HEK293 (cell line): Measurements from ENCODE around the gene LSMEM2.

Experiments used
- CTCF ChIP-seq: fragments of 450-650 bp; formaldehyde crosslinking; IDR thresholded peaks from 2 replicates; pipeline ENCODE4 v1.5.1; 2016; ENCODE audit warnings: missing biosample characterization, missing genetic modification characterization
- GLI4 ChIP-seq: fragments of 450-650 bp; formaldehyde crosslinking; IDR thresholded peaks from 2 replicates; pipeline ENCODE4 v1.5.1; 2016; ENCODE audit warnings: missing biosample characterization, missing genetic modification characterization
- REST ChIP-seq: fragments of 450-650 bp; formaldehyde crosslinking; IDR thresholded peaks from 2 replicates; pipeline ENCODE4 v1.5.1; 2016; ENCODE audit warnings: missing biosample characterization, missing genetic modification characterization
- SETDB1 ChIP-seq: IDR thresholded peaks from one replicate; pipeline ENCODE4 v1.6.1; 2017; ENCODE audit warnings: mild to moderate bottlenecking, low read length, moderate library complexity, mixed read lengths; ENCODE audit not compliant: insufficient read length
- ZBTB11 ChIP-seq: fragments of 450-650 bp; formaldehyde crosslinking; conservative IDR thresholded peaks from 2 replicates; pipeline ENCODE4 v1.5.1; 2016; ENCODE audit warnings: low read depth, missing biosample characterization, missing genetic modification characterization
- ZBTB48 ChIP-seq: fragments of 450-650 bp; formaldehyde crosslinking; IDR thresholded peaks from 2 replicates; pipeline ENCODE4 v1.5.1; 2016; ENCODE audit warnings: missing biosample characterization, missing genetic modification characterization
- ZNF266 ChIP-seq: fragments of 450-650 bp; formaldehyde crosslinking; IDR thresholded peaks from 2 replicates; pipeline ENCODE4 v1.5.1; 2016; ENCODE audit warnings: missing biosample characterization, missing genetic modification characterization, low read depth
- ZNF274 ChIP-seq, 2 experiments: fragments of 200-500 bp in 1 of 2; fragments of 450-650 bp in 1 of 2; sonication (Bioruptor generic) in 1 of 2; formaldehyde crosslinking in 1 of 2; IDR thresholded peaks; 2 replicates each; pipeline versions ENCODE4 v1.5.1 to v1.6.1; 2014 to 2016; ENCODE audit warnings: borderline replicate concordance in 1 of 2, inconsistent platforms in 1 of 2, low read length in 1 of 2, missing biosample characterization in 1 of 2, missing genetic modification characterization in 1 of 2
- ZNF37A ChIP-seq: fragments of 450-650 bp; IDR thresholded peaks from 2 replicates; pipeline ENCODE4 v1.5.1; 2018; ENCODE audit warnings: missing biosample characterization, missing genetic modification characterization
- ZNF391 ChIP-seq: fragments of 450-650 bp; formaldehyde crosslinking; IDR thresholded peaks from 2 replicates; pipeline ENCODE4 v1.5.1; 2016; ENCODE audit warnings: low read depth, missing biosample characterization, missing genetic modification characterization, borderline replicate concordance
- ZNF394 ChIP-seq: fragments of 450-650 bp; formaldehyde crosslinking; IDR thresholded peaks from 2 replicates; pipeline ENCODE4 v1.5.1; 2016; ENCODE audit warnings: missing biosample characterization, missing genetic modification characterization, mild to moderate bottlenecking, moderate library complexity, borderline replicate concordance
- ZNF544 ChIP-seq: fragments of 450-650 bp; formaldehyde crosslinking; IDR thresholded peaks from 2 replicates; pipeline ENCODE4 v1.5.0; 2017; ENCODE audit warnings: missing biosample characterization, missing genetic modification characterization
- ZNF830 ChIP-seq: fragments of 450-650 bp; IDR thresholded peaks from 2 replicates; pipeline ENCODE4 v1.5.0; 2018; ENCODE audit warnings: missing biosample characterization, missing genetic modification characterization, low read depth, mild to moderate bottlenecking, moderate library complexity
- ZSCAN16 ChIP-seq: fragments of 450-650 bp; formaldehyde crosslinking; IDR thresholded peaks from 2 replicates; pipeline ENCODE4 v1.5.1; 2016; ENCODE audit warnings: missing biosample characterization, missing genetic modification characterization

- TF ChIP-seq CTCF (tag by site-specific recombination) (no peak), ZNF394 (no peak), ZNF37A (tag by site-specific recombination) (no peak), ZNF266 (tag by site-specific recombination) (no peak), ZNF830 (tag by site-specific recombination) (no peak), ZNF274 (IDR thresholded peaks at IDR 0.05; ENCODE audit: low read length) (no peak), ZNF274 (tag by site-specific recombination; IDR thresholded peaks at IDR 0.05; ENCODE audit: borderline replicate concordance) (no peak), SETDB1 (no peak), GLI4 (tag by site-specific recombination) (no peak), ZBTB11 (tag by site-specific recombination) (no peak), ZSCAN16 (tag by site-specific recombination) (no peak), ZBTB48 (tag by site-specific recombination) (no peak), ZNF391 (tag by site-specific recombination) (no peak), REST (tag by site-specific recombination) (no peak), ZNF544 (tag by site-specific recombination) (no peak)
These were observed 44.3 kb downstream of the LSMEM2 start for GRCh38 chr3:50323092-50323600.
